A204.1 (cell line): ENCODE data around the gene RTBDN.
"Not testable (repeated sequence)": the region's sequence is repeated elsewhere in the genome, so short reads cannot be mapped to it uniquely, and the experiment has no call there.

Experiments used
- FAIRE-seq: peaks from 2 replicates; lab custom pipeline; 2012; peaks lifted over from hg19 to GRCh38; lab: Jason Lieb, UNC

RTBDN gene

GRCh38 chr19:12817810-12818209 lies 16.6 kb downstream of the RTBDN start:
- FAIRE-seq, result not testable (repeated sequence)

DNA sequence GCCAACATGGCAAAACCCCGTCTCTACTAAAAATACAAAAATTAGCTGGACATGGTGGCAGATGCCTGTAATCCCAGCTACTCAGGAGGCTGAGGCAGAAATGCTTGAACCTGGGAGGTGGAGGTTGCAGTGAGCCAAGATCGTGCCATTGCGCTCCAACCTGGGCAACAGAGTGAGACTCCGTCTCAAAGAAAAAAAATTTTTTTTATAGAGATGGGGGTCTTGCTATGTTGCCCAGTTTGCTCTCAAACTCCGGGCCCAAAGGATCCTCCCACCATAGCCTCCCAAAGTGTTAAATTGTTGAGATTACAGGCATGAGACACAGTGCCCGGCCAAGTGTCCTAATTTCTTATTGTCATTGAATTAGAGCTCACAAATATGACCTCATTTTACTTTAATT lies 17.2 kb downstream of the RTBDN start:
- FAIRE-seq, result not testable (repeated sequence)

DNA sequence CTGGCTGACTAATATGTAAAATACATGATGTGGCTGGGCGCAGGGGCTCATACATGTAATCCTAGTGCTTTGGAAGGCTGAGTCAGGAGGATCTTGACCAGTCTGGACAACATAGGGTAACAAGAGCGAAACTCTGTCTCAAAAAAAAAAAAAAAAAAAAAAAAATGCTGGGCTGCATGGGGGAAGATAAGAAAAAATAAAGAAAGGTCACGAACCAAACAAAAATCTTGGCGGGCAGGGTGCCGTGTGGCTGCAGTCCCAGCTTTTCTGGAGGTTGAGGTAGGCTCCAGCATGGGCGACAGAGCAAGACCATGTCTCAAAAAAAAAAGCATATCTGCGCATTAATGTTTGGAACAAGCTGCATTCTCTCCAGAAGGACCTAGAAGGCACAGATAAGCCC lies 19.3 kb downstream of the RTBDN start:
- no peak for FAIRE-seq

DNA sequence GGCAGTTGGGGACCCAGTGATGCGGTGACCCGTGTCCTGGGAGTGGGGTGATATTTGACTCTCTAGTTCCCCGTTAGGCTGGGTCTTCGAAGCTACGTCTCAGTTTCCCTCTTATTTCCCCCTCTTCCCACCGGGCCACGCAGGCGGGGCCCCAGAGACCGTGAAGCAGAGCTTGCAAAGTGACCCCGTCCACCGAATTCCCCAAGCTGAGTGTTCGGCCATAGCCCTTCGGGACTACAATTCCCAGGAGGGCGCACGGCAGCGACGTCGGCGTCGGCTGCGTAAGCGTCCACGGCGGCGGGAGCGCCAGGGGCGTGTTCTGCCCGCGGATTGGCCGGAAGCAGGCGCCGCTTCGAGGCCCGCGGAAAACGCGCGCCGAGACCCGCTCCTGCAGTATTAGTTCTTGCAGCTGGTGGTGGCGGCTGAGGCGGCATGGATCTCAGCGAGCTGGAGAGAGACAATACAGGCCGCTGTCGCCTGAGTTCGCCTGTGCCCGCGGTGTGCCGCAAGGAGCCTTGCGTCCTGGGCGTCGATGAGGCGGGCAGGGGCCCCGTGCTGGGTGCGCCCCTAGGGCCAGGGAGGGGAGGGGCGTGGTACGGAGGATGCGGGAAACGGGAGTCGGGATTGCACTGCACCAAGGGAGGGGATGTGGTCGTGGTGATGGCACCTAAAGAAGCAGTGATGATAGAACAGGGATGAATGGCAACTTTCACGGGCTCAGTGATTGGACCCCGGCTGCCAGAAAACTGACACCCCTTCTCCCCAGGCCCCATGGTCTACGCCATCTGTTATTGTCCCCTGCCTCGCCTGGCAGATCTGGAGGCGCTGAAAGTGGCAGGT lies 27.9 kb downstream of the RTBDN start, which contains the start of gene RNASEH2A:
RNASEH2A (plus strand) TSS at position 343 of the 840 bp plus-strand sequence; CDS start at position 433, 90 bp downstream.
- FAIRE-seq, result no peak

GRCh38 chr19:12804051-12804450 lies 30.3 kb downstream of the RTBDN start:
- no peak for FAIRE-seq

DNA sequence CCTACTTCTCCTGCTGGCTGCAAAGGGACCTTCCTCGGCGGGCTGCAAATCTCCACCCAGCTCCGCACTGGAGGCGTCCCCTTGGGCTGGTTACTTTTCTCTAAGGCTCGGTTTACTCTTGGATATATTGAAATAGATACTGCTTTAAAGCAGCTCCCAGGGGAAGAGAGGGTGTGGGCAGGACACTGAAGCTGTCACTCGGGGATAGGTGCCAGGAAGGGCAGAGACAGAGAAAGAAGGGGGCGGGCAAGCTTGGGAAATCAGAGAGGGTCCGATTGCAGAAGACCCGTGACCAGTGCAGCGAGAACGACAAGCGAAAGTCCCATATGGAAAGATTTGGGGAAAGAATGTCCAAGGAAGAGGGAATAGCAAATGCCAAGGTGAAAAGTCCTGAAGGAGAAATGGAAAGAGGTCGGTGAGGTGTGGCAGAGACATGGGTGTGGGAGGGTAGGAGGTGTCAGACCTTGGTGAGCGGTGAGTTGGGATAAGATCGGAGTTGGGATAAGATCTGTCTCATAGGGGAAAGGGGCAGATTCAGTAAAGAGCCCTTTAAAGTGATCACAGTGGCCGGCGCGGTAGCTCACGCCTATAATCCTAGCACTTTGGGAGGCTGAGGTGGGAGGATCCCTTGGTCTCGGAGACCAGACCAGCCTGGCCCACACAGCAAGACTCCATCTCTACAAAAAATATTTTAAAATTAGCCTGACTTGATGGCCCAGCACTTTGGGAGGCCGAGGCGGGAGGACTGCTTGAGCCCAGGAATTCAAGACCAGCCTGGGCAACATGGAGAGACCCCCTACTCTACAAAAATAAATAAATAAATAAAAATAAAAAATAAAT lies 31.9 kb downstream of the RTBDN start:
- no peak for FAIRE-seq

DNA sequence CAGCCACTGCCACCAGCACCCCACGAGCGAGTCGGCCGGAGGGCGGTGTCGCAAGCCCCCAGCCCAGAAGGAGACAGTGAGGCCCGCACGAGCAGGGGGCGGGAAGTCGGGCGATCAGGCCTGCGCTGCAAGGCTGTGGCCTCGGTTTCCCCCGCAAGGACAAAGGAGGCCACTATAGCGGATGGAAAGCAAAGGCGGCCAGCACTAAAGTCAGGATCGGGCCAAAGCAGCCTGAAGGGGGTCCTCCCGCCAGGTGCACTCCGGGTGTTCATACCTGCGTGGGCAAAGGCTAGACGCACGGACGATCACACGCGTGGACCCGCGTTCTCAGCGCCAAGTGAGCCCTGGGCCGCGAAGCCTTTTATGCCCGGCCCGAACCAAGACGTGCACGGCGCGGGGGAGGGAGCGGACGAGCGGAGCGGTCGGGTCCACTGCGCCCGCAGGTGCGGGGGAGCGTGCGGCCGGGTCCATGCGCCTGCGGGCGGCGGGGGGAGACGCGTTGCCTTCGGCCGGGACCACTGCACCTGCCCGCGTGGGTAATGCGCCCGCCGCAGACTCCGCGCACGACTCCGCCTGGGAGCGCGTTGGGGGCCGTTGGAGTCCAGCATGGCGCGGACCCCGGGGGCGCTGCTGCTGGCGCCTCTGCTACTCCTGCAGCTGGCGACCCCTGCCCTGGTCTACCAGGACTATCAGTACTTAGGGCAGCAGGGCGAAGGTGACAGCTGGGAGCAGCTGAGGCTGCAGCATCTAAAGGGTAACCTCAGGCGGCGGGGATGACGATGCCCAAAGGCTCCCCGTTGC lies 32.7 kb downstream of the RTBDN start, which contains the start of the genes PRDX2 and THSD8:
PRDX2 (minus strand) TSS at position 335 of the 801 bp plus-strand sequence. CDS start 539 bp downstream, outside the sequence.
THSD8 (plus strand) TSS at position 604 of the 801 bp plus-strand sequence; CDS start at position 607, 3 bp downstream.
- FAIRE-seq, result no peak

DNA sequence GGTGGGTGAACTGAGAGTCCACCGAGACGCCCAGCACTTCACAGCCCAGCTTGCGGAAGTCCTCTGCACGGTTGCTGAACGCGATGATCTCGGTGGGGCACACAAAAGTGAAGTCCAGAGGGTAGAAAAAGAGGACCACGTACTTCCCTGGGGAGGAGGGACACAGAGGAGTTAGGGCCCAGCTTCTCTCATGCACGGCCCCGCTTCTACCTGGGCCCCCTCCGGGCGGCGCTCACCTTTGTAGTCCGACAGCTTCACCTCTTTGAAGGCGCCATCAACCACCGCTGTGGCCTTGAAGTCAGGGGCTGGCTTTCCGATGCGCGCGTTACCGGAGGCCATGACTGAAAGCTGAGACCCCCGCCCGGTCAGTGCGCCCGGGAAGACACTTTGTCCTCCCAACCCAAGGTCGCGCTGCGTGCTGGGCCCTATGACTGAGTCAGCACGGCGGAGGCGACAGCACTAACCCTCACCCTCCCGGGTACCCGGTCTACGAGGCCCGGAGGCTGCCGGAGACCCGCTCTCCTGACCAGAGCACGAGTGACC lies 33.4 kb downstream of the RTBDN start:
- FAIRE-seq, result no peak

DNA sequence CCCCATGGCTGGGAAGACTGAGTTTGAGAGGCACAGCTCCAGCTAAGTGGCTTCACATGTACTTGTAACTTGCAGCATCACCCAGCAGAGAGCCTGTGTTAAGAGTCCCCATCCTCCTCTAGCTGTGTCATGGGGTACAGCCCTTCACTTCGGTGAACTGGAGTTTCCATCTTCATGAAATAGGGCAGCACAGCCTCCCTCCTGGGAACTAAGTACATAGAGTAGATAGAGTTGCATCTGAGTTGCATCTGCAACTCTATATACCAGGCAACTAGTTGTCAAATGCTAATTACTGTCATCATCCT lies 34.0 kb downstream of the RTBDN start:
- no peak for FAIRE-seq

DNA sequence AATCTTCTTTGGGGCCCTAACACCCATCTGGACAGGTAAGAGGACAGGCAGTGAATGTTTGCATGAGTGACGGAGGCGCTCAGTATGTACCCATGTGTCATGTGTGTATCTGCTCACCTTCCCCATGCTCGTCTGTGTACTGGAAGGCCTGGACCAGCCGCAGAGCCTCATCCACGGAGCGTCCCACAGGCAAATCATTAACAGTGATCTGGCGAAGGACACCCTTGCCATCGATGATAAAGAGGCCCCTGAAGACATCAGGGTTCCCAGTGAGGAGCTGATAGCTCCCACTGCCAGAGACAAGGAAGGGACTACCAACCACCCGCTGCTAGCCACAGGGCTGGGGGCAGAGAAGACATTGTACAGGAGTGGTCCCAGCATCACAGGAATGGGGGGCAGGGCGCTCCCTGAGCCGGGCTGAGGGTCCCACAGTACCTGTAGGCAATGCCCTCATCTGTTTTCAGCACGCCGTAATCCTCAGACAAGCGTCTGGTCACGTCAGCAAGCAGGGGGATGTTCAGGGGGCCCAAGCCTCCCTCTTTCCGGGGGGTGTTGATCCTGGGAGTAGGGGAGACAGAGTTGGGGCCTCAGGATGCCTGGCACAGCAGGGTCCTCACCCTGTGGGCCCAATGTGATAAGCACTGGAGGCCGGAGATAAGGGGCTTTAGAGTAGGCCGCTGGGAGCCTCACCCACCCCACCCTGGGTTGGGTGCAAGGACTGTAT lies 34.5 kb downstream of the RTBDN start:
- FAIRE-seq, result no peak

DNA sequence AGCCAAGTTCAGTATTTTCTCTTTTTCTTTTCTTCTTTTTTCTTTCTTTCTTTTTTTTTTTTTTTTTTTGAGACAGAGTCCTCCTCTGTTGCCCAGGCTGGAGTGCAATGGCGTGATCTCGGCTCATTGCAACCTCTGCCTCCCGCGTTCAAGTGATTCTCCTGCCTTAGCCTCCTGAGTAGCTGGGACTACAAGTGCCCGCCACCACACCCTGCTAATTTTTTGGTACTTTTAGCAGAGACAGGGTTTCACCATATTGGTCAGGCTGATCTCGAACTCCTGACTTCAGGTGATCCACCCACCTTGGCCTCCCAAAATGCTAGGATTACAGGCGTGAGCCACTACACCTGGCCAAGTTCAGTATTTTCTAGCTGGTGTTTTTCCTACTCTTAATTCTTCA lies 36.8 kb downstream of the RTBDN start:
- FAIRE-seq, result not testable (repeated sequence)

DNA sequence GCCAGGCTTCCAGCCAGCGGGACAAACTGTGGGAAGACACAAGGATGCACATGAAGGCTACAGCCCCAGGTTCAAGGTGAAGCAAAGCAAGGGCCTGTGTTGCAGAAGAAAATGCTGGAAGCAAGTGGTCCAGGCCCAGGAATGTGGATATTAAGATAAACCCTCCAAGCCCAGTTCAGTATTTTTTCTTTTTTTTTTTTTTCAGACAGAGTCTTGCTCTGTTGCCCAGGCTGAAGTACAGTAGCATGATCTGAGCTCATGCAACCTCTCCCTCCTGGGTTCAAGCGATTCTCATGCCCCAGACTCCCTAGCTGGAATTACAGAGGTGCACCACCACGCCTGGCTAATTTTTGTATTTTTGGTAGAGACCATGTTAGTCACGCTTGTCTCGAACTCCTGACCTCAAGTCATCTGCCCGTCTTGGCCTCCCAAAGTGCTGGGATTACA lies 37.2 kb downstream of the RTBDN start:
- no peak for FAIRE-seq

- no peak for FAIRE-seq
Measured at GRCh38 chr19:12796146-12797071, 38.0 kb downstream of the RTBDN start.

GRCh38 chr19:12794971-12795381 lies 39.4 kb downstream of the RTBDN start:
- no peak for FAIRE-seq

DNA sequence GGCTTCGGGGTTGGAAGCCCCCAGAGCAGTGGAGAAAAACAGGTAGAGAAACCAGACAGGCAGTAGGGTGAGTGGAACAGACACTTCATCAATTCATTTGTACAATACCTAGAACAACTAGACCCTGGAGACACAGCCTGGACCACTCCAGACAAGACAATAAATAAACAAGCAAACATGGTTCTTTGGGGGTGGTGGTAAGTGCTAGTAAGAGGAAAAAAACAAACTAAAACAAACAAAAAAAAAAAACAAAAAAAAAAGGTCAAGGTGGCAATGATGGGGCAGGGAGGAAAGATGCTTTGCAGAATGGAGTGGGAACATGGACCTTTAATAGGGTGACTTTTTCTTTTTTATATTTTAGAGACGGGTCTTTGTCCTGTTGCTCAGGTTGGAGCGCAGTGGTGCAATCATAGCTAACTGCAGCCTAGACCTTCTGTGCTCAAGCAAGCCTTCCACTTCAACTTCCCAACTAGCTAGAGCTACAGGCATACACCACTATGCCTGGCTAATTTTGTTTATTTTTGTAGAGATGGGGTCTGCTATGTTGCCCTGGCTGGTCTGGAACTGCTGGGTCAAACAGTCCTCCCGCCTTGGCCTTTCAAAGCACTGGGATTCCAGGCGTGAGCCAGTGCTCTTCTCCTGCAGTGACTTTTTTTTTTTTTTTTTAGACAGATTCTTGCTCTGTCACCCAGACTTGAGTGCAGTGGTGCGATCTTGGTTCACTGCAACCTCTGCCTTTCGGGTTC lies 40.0 kb downstream of the RTBDN start:
- FAIRE-seq, result no peak

- no peak for FAIRE-seq
Measured at GRCh38 chr19:12793290-12794195, 40.8 kb downstream of the RTBDN start.

DNA sequence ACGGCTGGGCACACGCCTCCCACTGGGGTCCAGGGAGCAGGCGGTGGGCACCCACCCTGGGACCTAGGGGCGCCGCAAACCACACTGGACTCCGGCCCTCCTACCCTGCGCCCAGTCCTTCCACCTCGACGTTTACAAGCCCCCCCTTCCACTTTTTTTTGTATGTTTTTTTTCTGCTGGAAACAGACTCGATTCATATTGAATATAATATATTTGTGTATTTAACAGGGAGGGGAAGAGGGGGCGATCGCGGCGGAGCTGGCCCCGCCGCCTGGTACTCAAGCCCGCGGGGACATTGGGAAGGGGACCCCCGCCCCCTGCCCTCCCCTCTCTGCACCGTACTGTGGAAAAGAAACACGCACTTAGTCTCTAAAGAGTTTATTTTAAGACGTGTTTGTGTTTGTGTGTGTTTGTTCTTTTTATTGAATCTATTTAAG lies 41.5 kb downstream of the RTBDN start:
- FAIRE-seq, result no peak
